Measurements from ENCODE around the gene TSPOAP1.

The TSPOAP1 gene

GRCh38 chr17:58335061-58335731 is 6.6 kb upstream of the TSPOAP1 start:
- peak overlapping the region; percentile 39 to 63 for H3K9ac ChIP-seq (ENCODE audit: low read depth in 1 of 2, low read length in 2 of 2)
- H3K27ac ChIP-seq (ENCODE audit: low read depth in 2 of 2, low read length in 2 of 2): peak overlapping the region; percentile 88 to 89
- peak overlapping the region in 1 of 2 donors; percentile 58 for H3K4me3 ChIP-seq (ENCODE audit: low read length in 2 of 2)
- no peaks in the 10 kb centered on the region for H3K27me3 ChIP-seq (ENCODE audit: control insufficient read depth in 2 of 2, insufficient read depth in 2 of 2, low read length in 2 of 2)
- H3K9me3 ChIP-seq (ENCODE audit: control insufficient read depth in 2 of 2, low read length in 2 of 2): no peaks in the 10 kb centered on the region
- H3K4me1 ChIP-seq (ENCODE audit: control insufficient read depth in 2 of 2, insufficient read depth in 2 of 2, low read length in 2 of 2): peaks cover 32 to 38% of the 10 kb centered on the region in 2 donors
- H3K36me3 ChIP-seq (ENCODE audit: control insufficient read depth in 2 of 2, insufficient read depth in 2 of 2, low read length in 2 of 2): peaks cover 0 to under 1% of the 10 kb centered on the region in 2 donors

GRCh38 chr17:58334661-58335060 is 6.1 kb upstream of the TSPOAP1 start:
- peaks cover 0 to 2% of the 10 kb centered on the region in 2 donors for H3K36me3 ChIP-seq (ENCODE audit: control insufficient read depth in 2 of 2, insufficient read depth in 2 of 2, low read length in 2 of 2)
- H3K9me3 ChIP-seq (ENCODE audit: control insufficient read depth in 2 of 2, low read length in 2 of 2): no peaks in the 10 kb centered on the region
- peaks cover 32 to 37% of the 10 kb centered on the region in 2 donors for H3K4me1 ChIP-seq (ENCODE audit: control insufficient read depth in 2 of 2, insufficient read depth in 2 of 2, low read length in 2 of 2)
- H3K9ac ChIP-seq (ENCODE audit: low read depth in 1 of 2, low read length in 2 of 2): peak overlapping the region; percentile 39 to 56
- H3K27me3 ChIP-seq (ENCODE audit: control insufficient read depth in 2 of 2, insufficient read depth in 2 of 2, low read length in 2 of 2): no peaks in the 10 kb centered on the region
- peak overlapping the region; percentile 88 to 89 for H3K27ac ChIP-seq (ENCODE audit: low read depth in 2 of 2, low read length in 2 of 2)
- H3K4me3 ChIP-seq (ENCODE audit: low read length in 2 of 2): peak overlapping the region in 1 of 2 donors; percentile 58

- H3K9ac ChIP-seq (ENCODE audit: low read depth in 1 of 2, low read length in 2 of 2): peak overlapping the region in 1 of 2 donors; percentile 56
- peak overlapping the region in 1 of 2 donors; percentile 69 for H3K4me3 ChIP-seq (ENCODE audit: low read length in 2 of 2)
- H3K36me3 ChIP-seq (ENCODE audit: control insufficient read depth in 2 of 2, insufficient read depth in 2 of 2, low read length in 2 of 2): peaks cover 0 to 2% of the 10 kb centered on the region in 2 donors
- no peaks in the 10 kb centered on the region for H3K9me3 ChIP-seq (ENCODE audit: control insufficient read depth in 2 of 2, low read length in 2 of 2)
- peak overlapping the region; percentile 88 to 89 for H3K27ac ChIP-seq (ENCODE audit: low read depth in 2 of 2, low read length in 2 of 2)
- no peaks in the 10 kb centered on the region for H3K27me3 ChIP-seq (ENCODE audit: control insufficient read depth in 2 of 2, insufficient read depth in 2 of 2, low read length in 2 of 2)
- H3K4me1 ChIP-seq (ENCODE audit: control insufficient read depth in 2 of 2, insufficient read depth in 2 of 2, low read length in 2 of 2): peaks cover 31 to 33% of the 10 kb centered on the region in 2 donors
These were observed 5.7 kb upstream of the TSPOAP1 start for GRCh38 chr17:58334256-58334655.

GRCh38 chr17:58333736-58334207 is 5.2 kb upstream of the TSPOAP1 start:
- H3K9ac ChIP-seq (ENCODE audit: low read depth in 1 of 2, low read length in 2 of 2): peak overlapping the region in 1 of 2 donors; percentile 52
- H3K27ac ChIP-seq (ENCODE audit: low read depth in 2 of 2, low read length in 2 of 2): peak overlapping the region; percentile 44 to 89
- H3K36me3 ChIP-seq (ENCODE audit: control insufficient read depth in 2 of 2, insufficient read depth in 2 of 2, low read length in 2 of 2): peaks cover 0 to 2% of the 10 kb centered on the region in 2 donors
- peak overlapping the region in 1 of 2 donors; percentile 69 for H3K4me3 ChIP-seq (ENCODE audit: low read length in 2 of 2)
- no peaks in the 10 kb centered on the region for H3K27me3 ChIP-seq (ENCODE audit: control insufficient read depth in 2 of 2, insufficient read depth in 2 of 2, low read length in 2 of 2)
- H3K9me3 ChIP-seq (ENCODE audit: control insufficient read depth in 2 of 2, low read length in 2 of 2): no peaks in the 10 kb centered on the region
- peaks cover 28 to 31% of the 10 kb centered on the region in 2 donors for H3K4me1 ChIP-seq (ENCODE audit: control insufficient read depth in 2 of 2, insufficient read depth in 2 of 2, low read length in 2 of 2)

GRCh38 chr17:58332778-58333735 is 4.5 kb upstream of the TSPOAP1 start:
- peak overlapping the region; percentile 36 to 69 for H3K4me3 ChIP-seq (ENCODE audit: low read length in 2 of 2)
- no peaks in the 10 kb centered on the region for H3K9me3 ChIP-seq (ENCODE audit: control insufficient read depth in 2 of 2, low read length in 2 of 2)
- no peaks in the 10 kb centered on the region for H3K27me3 ChIP-seq (ENCODE audit: control insufficient read depth in 2 of 2, insufficient read depth in 2 of 2, low read length in 2 of 2)
- peaks cover 0 to 2% of the 10 kb centered on the region in 2 donors for H3K36me3 ChIP-seq (ENCODE audit: control insufficient read depth in 2 of 2, insufficient read depth in 2 of 2, low read length in 2 of 2)
- H3K4me1 ChIP-seq (ENCODE audit: control insufficient read depth in 2 of 2, insufficient read depth in 2 of 2, low read length in 2 of 2): peaks cover 29 to 30% of the 10 kb centered on the region in 2 donors
- peak overlapping the region in 1 of 2 donors; percentile 56 for H3K9ac ChIP-seq (ENCODE audit: low read depth in 1 of 2, low read length in 2 of 2)
- peak overlapping the region; percentile 44 to 89 for H3K27ac ChIP-seq (ENCODE audit: low read depth in 2 of 2, low read length in 2 of 2)

GRCh38 chr17:58331815-58332777 is 3.5 kb upstream of the TSPOAP1 start:
- peaks cover 25 to 29% of the 10 kb centered on the region in 2 donors for H3K4me1 ChIP-seq (ENCODE audit: control insufficient read depth in 2 of 2, insufficient read depth in 2 of 2, low read length in 2 of 2)
- H3K27me3 ChIP-seq (ENCODE audit: control insufficient read depth in 2 of 2, insufficient read depth in 2 of 2, low read length in 2 of 2): no peaks in the 10 kb centered on the region
- peaks cover 0 to 2% of the 10 kb centered on the region in 2 donors for H3K36me3 ChIP-seq (ENCODE audit: control insufficient read depth in 2 of 2, insufficient read depth in 2 of 2, low read length in 2 of 2)
- H3K9ac ChIP-seq (ENCODE audit: low read depth in 1 of 2, low read length in 2 of 2): peak overlapping the region; percentile 62 to 87
- H3K27ac ChIP-seq (ENCODE audit: low read depth in 2 of 2, low read length in 2 of 2): peak overlapping the region; percentile 67 to 89
- H3K9me3 ChIP-seq (ENCODE audit: control insufficient read depth in 2 of 2, low read length in 2 of 2): no peaks in the 10 kb centered on the region
- H3K4me3 ChIP-seq (ENCODE audit: low read length in 2 of 2): peak overlapping the region; percentile 68 to 82

- Histone ChIP-seq H3K9me3 (ENCODE audit: control insufficient read depth in 2 of 2, low read length in 2 of 2) (no peaks in the 10 kb centered on the region), H3K4me3 (ENCODE audit: low read length in 2 of 2) (peak overlapping the region; percentile 68 to 82), H3K4me1 (ENCODE audit: control insufficient read depth in 2 of 2, insufficient read depth in 2 of 2, low read length in 2 of 2) (peaks cover 16 to 21% of the 10 kb centered on the region in 2 donors), H3K27me3 (ENCODE audit: control insufficient read depth in 2 of 2, insufficient read depth in 2 of 2, low read length in 2 of 2) (no peaks in the 10 kb centered on the region), H3K9ac (ENCODE audit: low read depth in 1 of 2, low read length in 2 of 2) (peak overlapping the region; percentile 62 to 87), H3K27ac (ENCODE audit: low read depth in 2 of 2, low read length in 2 of 2) (peak overlapping the region; percentile 67 to 89), H3K36me3 (ENCODE audit: control insufficient read depth in 2 of 2, insufficient read depth in 2 of 2, low read length in 2 of 2) (peaks cover 0 to 2% of the 10 kb centered on the region in 2 donors)
These were observed 2.6 kb upstream of the TSPOAP1 start for GRCh38 chr17:58330997-58331814.

- Histone ChIP-seq H3K4me1 (ENCODE audit: control insufficient read depth in 2 of 2, insufficient read depth in 2 of 2, low read length in 2 of 2) (peaks cover 11 to 15% of the 10 kb centered on the region in 2 donors), H3K36me3 (ENCODE audit: control insufficient read depth in 2 of 2, insufficient read depth in 2 of 2, low read length in 2 of 2) (peaks cover 0 to 2% of the 10 kb centered on the region in 2 donors), H3K4me3 (ENCODE audit: low read length in 2 of 2) (peak overlapping the region; percentile 68 to 82), H3K27ac (ENCODE audit: low read depth in 2 of 2, low read length in 2 of 2) (peak overlapping the region; percentile 67 to 89), H3K27me3 (ENCODE audit: control insufficient read depth in 2 of 2, insufficient read depth in 2 of 2, low read length in 2 of 2) (no peaks in the 10 kb centered on the region), H3K9ac (ENCODE audit: low read depth in 1 of 2, low read length in 2 of 2) (peak overlapping the region; percentile 62 to 63), H3K9me3 (ENCODE audit: control insufficient read depth in 2 of 2, low read length in 2 of 2) (no peaks in the 10 kb centered on the region)
These were observed 2.0 kb upstream of the TSPOAP1 start for GRCh38 chr17:58330538-58330996.

Data from mucosa of rectum (tissue), 2 donors.